ENCODE results near the gene CLDN19. TPM values are rescaled to one million over a fixed set of nuclear protein-coding genes. Genes with fewer than 3 reads are reported as not detected.

Gene CLDN19
- total and polyA plus RNA-seq, 9 of the 15 experiments (the other 6 are each of a cell fraction or from before 2014, with no cell fraction given) = not detected

DNA sequence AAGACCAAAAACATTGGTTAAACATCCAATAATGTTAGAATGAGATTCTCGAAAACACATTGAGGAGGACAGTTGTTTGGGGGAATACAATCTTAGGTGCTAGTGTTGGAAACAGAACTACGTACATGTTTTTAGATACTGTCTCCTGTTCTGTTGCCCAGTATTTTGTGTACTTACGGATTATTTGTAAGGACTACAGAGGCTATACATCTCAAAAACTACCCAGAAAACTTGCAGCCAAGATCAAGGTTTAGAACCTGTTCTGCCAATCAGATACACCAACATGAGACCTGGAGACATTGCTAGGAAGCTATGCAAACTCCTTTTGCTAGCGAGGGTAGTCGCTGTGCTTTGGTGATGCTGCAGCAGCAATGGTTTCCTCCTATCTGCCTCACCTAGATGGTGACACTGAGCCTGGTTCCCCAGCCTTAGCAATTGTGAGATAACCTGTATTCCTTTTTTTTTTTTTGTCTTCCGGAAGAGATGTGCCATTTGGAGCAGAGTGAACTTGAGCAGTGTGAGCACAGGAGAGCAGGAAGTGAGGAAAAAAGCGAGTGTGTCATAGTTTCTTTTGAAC, 36.1 kb downstream of the CLDN19 start (continued):
- TF ChIP-seq POLR2AphosphoS2 (IDR thresholded peaks at IDR 0.05; ENCODE audit: low read length) = peak; percentile 87; the same call in 1 of the 2 replicates
- TF ChIP-seq LCOR (CRISPR knock-in tag; IDR thresholded peaks at IDR 0.05) = no peak
- no peak for TF ChIP-seq PHB (CRISPR knock-in tag; IDR thresholded peaks at IDR 0.05)
- TF ChIP-seq, protein P1, sequence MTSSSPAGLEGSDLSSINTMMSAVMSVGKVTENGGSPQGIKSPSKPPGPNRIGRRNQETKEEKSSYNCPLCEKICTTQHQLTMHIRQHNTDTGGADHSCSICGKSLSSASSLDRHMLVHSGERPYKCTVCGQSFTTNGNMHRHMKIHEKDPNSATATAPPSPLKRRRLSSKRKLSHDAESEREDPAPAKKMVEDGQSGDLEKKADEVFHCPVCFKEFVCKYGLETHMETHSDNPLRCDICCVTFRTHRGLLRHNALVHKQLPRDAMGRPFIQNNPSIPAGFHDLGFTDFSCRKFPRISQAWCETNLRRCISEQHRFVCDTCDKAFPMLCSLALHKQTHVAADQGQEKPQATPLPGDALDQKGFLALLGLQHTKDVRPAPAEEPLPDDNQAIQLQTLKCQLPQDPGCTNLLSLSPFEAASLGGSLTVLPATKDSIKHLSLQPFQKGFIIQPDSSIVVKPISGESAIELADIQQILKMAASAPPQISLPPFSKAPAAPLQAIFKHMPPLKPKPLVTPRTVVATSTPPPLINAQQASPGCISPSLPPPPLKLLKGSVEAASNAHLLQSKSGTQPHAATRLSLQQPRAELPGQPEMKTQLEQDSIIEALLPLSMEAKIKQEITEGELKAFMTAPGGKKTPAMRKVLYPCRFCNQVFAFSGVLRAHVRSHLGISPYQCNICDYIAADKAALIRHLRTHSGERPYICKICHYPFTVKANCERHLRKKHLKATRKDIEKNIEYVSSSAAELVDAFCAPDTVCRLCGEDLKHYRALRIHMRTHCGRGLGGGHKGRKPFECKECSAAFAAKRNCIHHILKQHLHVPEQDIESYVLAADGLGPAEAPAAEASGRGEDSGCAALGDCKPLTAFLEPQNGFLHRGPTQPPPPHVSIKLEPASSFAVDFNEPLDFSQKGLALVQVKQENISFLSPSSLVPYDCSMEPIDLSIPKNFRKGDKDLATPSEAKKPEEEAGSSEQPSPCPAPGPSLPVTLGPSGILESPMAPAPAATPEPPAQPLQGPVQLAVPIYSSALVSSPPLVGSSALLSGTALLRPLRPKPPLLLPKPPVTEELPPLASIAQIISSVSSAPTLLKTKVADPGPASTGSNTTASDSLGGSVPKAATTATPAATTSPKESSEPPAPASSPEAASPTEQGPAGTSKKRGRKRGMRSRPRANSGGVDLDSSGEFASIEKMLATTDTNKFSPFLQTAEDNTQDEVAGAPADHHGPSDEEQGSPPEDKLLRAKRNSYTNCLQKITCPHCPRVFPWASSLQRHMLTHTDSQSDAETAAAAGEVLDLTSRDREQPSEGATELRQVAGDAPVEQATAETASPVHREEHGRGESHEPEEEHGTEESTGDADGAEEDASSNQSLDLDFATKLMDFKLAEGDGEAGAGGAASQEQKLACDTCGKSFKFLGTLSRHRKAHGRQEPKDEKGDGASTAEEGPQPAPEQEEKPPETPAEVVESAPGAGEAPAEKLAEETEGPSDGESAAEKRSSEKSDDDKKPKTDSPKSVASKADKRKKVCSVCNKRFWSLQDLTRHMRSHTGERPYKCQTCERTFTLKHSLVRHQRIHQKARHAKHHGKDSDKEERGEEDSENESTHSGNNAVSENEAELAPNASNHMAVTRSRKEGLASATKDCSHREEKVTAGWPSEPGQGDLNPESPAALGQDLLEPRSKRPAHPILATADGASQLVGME (CRISPR knock-in tag; IDR thresholded peaks at IDR 0.05) = no peak

DNA sequence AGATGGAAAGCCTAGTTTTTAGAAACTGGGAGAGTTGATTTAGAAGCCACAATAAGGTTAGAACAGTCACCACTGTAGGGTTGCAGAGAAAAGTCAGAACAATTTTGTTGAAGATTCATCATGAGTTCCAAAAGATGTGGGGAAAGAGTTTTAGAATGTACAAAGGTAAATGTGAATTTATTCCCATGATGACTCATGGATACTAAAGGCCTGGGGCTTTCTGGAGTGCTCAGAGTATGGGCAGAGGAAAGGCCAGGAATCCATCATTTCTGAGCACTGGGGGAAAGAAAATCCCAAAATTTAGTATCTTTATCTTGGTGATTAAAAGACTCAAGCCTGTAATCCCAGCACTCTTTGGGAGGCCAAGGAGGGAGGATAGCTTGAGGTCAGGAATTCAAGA, 40.0 kb downstream of the CLDN19 start:
- Histone ChIP-seq H3K4me2 (ENCODE audit: insufficient read depth, low read length) (no peak overlapping the region), H3K9me1 (ENCODE audit: control insufficient read depth, insufficient read depth, low read length) (no peaks in the 10 kb centered on the region), H3K36me3 (ENCODE audit: control insufficient read depth, insufficient read depth, low read length) (peaks cover 100% of the 10 kb centered on the region), H3K9me3 (replicated peaks; ENCODE audit: control insufficient read depth, insufficient read depth, low read depth, low read length) (no peaks in the 10 kb centered on the region), H4K20me1 (replicated peaks; ENCODE audit: control insufficient read depth, insufficient read depth, low read length) (no peaks in the 10 kb centered on the region; the same call in 1 of the 2 replicates), H3K9ac (ENCODE audit: insufficient read depth in 1 of 2, low read depth in 2 of 2, low read length in 2 of 2) (no peak overlapping the region), H3K27ac (ENCODE audit: extremely low read depth, low read depth, low read length) (no peak overlapping the region), H3K27me3 (ENCODE audit: control insufficient read depth in 2 of 2, insufficient read depth in 2 of 2, low read length in 2 of 2) (no peaks in the 10 kb centered on the region), H3K79me2 (ENCODE audit: control insufficient read depth, insufficient read depth, low read length) (peaks cover 67% of the 10 kb centered on the region), H3K4me3 (no peak overlapping the region), H3K4me1 (replicated peaks in 1 of 2; ENCODE audit: control insufficient read depth in 2 of 2, insufficient read depth in 2 of 2, low read length in 2 of 2) (no peaks in the 10 kb centered on the region), H2AFZ (ENCODE audit: low read depth, low read length) (no peak overlapping the region)
- POLR2A ChIA-PET = interaction anchor here (0.9 to 2.0 kb wide), 4 partner anchors 9 to 36 kb away, joined by 3 to 7 read pairs (median 4); no protein-coding TSS in a partner anchor
- DNase-seq (ENCODE audit: extremely low read depth in 1 of 4, low spot score in 3 of 4) (no peak), ATAC-seq (no peak), FAIRE-seq (no peak)
- BruUV-seq (replicated peaks) = no TSS peak
- CTCF ChIA-PET (ENCODE audit: low intra/inter-chr PET ratio) = no interaction called here
- in situ Hi-C loops (cut with MboI) = no loop called here
- TF ChIP-seq SRSF9 (IDR thresholded peaks at IDR 0.05; ENCODE audit: borderline replicate concordance, low read depth, low read length) (no peak), ZKSCAN8 (CRISPR knock-in tag; IDR thresholded peaks at IDR 0.05) (no peak), KLF16 (IDR thresholded peaks at IDR 0.05) (no peak), BACH1 (tag; IDR thresholded peaks at IDR 0.05) (no peak)
- TF ChIP-seq, protein P2, sequence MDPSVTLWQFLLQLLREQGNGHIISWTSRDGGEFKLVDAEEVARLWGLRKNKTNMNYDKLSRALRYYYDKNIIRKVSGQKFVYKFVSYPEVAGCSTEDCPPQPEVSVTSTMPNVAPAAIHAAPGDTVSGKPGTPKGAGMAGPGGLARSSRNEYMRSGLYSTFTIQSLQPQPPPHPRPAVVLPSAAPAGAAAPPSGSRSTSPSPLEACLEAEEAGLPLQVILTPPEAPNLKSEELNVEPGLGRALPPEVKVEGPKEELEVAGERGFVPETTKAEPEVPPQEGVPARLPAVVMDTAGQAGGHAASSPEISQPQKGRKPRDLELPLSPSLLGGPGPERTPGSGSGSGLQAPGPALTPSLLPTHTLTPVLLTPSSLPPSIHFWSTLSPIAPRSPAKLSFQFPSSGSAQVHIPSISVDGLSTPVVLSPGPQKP (CRISPR knock-in tag; IDR thresholded peaks at IDR 0.05) = no peak
- intact Hi-C loops (cut with micrococcal nuclease) = no loop called here
